Activated naive CD8-positive, alpha-beta T cell (primary cell): Measurements from ENCODE around the gene OR4D6.

Source experiments
- H3K27ac Mint-ChIP-seq: one replicate; pipeline ENCODE4 v1.8.0; 2021; ENCODE audit warnings: mixed read lengths
- H3K27me3 Mint-ChIP-seq: one replicate; pipeline ENCODE4 v1.8.0; 2021; ENCODE audit warnings: mixed read lengths
- H3K36me3 Mint-ChIP-seq: one replicate; pipeline ENCODE4 v1.8.0; 2021; ENCODE audit warnings: mixed read lengths
- H3K4me1 Mint-ChIP-seq: one replicate; pipeline ENCODE4 v1.8.0; 2021; ENCODE audit warnings: low read depth, mixed read lengths
- H3K4me3 Mint-ChIP-seq: one replicate; pipeline ENCODE4 v1.8.0; 2021; ENCODE audit warnings: mild to moderate bottlenecking, mixed read lengths
- H3K9me3 Mint-ChIP-seq: one replicate; pipeline ENCODE4 v1.8.0; 2021; ENCODE audit warnings: low read depth, mixed read lengths

OR4D6 gene

GRCh38 chr11:59463190-59463641, 6.5 kb downstream of the OR4D6 start:
- Mint-ChIP-seq H3K9me3 (no peaks in the 10 kb centered on the region), H3K27ac (no peak overlapping the region), H3K27me3 (peaks cover 20% of the 10 kb centered on the region), H3K4me1 (no peaks in the 10 kb centered on the region), H3K4me3 (no peak overlapping the region), H3K36me3 (no peaks in the 10 kb centered on the region)

- no peaks in the 10 kb centered on the region for H3K36me3 Mint-ChIP-seq
- H3K27ac Mint-ChIP-seq = no peak within 1 kb of the TSS
- H3K4me1 Mint-ChIP-seq = no peaks in the 10 kb centered on the region
- H3K9me3 Mint-ChIP-seq = no peaks in the 10 kb centered on the region
- H3K4me3 Mint-ChIP-seq = no peak within 1 kb of the TSS
- H3K27me3 Mint-ChIP-seq = peaks cover 12% of the 10 kb centered on the region
These were observed 16.3 kb downstream of the OR4D6 start, which contains the start of gene OR4D10 for GRCh38 chr11:59473015-59473414. TSS of gene OR4D10 (plus strand) at chr11:59473315. CDS start at chr11:59477430, 4,115 bp downstream.

- Mint-ChIP-seq H3K27ac (no peak overlapping the region), H3K36me3 (no peaks in the 10 kb centered on the region), H3K4me3 (no peak overlapping the region), H3K9me3 (no peaks in the 10 kb centered on the region), H3K4me1 (no peaks in the 10 kb centered on the region), H3K27me3 (peaks cover 10% of the 10 kb centered on the region)
These were observed 18.4 kb downstream of the OR4D6 start for GRCh38 chr11:59475176-59475575.

- no peak overlapping the region for H3K4me3 Mint-ChIP-seq
- no peaks in the 10 kb centered on the region for H3K4me1 Mint-ChIP-seq
- no peak overlapping the region for H3K27ac Mint-ChIP-seq
- H3K27me3 Mint-ChIP-seq = peaks cover 8% of the 10 kb centered on the region
- no peaks in the 10 kb centered on the region for H3K36me3 Mint-ChIP-seq
- no peaks in the 10 kb centered on the region for H3K9me3 Mint-ChIP-seq
These were observed 23.1 kb downstream of the OR4D6 start for GRCh38 chr11:59479906-59480305.

- Mint-ChIP-seq H3K36me3 (no peaks in the 10 kb centered on the region), H3K27me3 (peaks cover 6% of the 10 kb centered on the region), H3K4me3 (no peak overlapping the region), H3K4me1 (no peaks in the 10 kb centered on the region), H3K9me3 (no peaks in the 10 kb centered on the region), H3K27ac (no peak overlapping the region)
These were observed 23.6 kb downstream of the OR4D6 start for GRCh38 chr11:59480359-59480758.

- H3K4me3 Mint-ChIP-seq = no peak overlapping the region
- no peaks in the 10 kb centered on the region for H3K4me1 Mint-ChIP-seq
- peaks cover 5% of the 10 kb centered on the region for H3K36me3 Mint-ChIP-seq
- no peaks in the 10 kb centered on the region for H3K9me3 Mint-ChIP-seq
- H3K27me3 Mint-ChIP-seq = peaks cover 10% of the 10 kb centered on the region
- no peak overlapping the region for H3K27ac Mint-ChIP-seq
These were observed 45.2 kb downstream of the OR4D6 start for GRCh38 chr11:59501931-59502330.

- Mint-ChIP-seq H3K9me3 (no peaks in the 10 kb centered on the region), H3K4me3 (no peak within 1 kb of the TSS), H3K36me3 (no peaks in the 10 kb centered on the region), H3K27ac (no peak within 1 kb of the TSS), H3K27me3 (peaks cover 5% of the 10 kb centered on the region), H3K4me1 (no peaks in the 10 kb centered on the region)
These were observed 46.5 kb downstream of the OR4D6 start, which contains the start of gene OR4D11 for GRCh38 chr11:59503276-59503675. TSS of gene OR4D11 (plus strand) at chr11:59503576. CDS start at chr11:59503576, 0 bp downstream.
